ENCODE data around the gene CENPB. TPM values are rescaled to one million over a fixed set of nuclear protein-coding genes. Genes with fewer than 3 reads are reported as not detected.
"Not testable (repeated sequence)": the region's sequence is repeated elsewhere in the genome, so short reads cannot be mapped to it uniquely, and the experiment has no call there.

The CENPB gene
- total RNA-seq, 1 donor from 2014 or later, result 87.7 TPM

GRCh38 chr20:3795511-3796468 lies 9.2 kb upstream of the CENPB start, which contains the start of gene CDC25B:
TSS of gene CDC25B (plus strand) at chr20:3796310. CDS start at chr20:3796532, 222 bp downstream.
- peaks cover 23% of the 10 kb centered on the region for H3K36me3 Mint-ChIP-seq (ENCODE audit: unreplicated experiment)
- TF ChIP-seq, protein P1, sequence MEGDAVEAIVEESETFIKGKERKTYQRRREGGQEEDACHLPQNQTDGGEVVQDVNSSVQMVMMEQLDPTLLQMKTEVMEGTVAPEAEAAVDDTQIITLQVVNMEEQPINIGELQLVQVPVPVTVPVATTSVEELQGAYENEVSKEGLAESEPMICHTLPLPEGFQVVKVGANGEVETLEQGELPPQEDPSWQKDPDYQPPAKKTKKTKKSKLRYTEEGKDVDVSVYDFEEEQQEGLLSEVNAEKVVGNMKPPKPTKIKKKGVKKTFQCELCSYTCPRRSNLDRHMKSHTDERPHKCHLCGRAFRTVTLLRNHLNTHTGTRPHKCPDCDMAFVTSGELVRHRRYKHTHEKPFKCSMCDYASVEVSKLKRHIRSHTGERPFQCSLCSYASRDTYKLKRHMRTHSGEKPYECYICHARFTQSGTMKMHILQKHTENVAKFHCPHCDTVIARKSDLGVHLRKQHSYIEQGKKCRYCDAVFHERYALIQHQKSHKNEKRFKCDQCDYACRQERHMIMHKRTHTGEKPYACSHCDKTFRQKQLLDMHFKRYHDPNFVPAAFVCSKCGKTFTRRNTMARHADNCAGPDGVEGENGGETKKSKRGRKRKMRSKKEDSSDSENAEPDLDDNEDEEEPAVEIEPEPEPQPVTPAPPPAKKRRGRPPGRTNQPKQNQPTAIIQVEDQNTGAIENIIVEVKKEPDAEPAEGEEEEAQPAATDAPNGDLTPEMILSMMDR (IDR thresholded peaks at IDR 0.05), result peak; percentile 52
- H3K27ac Mint-ChIP-seq (ENCODE audit: unreplicated experiment), result peak within 1 kb of the TSS; percentile 96
- DNase-seq (ENCODE audit: extremely low spot score, unreplicated experiment), result peak; percentile 96
- peaks cover 46% of the 10 kb centered on the region for H3K4me1 Mint-ChIP-seq (ENCODE audit: unreplicated experiment)
- H3K27me3 Mint-ChIP-seq (ENCODE audit: unreplicated experiment), result no peaks in the 10 kb centered on the region
- H3K4me3 Mint-ChIP-seq (ENCODE audit: unreplicated experiment), result peak within 1 kb of the TSS; percentile 94
- H3K9me3 Mint-ChIP-seq (ENCODE audit: unreplicated experiment), result no peaks in the 10 kb centered on the region

DNA sequence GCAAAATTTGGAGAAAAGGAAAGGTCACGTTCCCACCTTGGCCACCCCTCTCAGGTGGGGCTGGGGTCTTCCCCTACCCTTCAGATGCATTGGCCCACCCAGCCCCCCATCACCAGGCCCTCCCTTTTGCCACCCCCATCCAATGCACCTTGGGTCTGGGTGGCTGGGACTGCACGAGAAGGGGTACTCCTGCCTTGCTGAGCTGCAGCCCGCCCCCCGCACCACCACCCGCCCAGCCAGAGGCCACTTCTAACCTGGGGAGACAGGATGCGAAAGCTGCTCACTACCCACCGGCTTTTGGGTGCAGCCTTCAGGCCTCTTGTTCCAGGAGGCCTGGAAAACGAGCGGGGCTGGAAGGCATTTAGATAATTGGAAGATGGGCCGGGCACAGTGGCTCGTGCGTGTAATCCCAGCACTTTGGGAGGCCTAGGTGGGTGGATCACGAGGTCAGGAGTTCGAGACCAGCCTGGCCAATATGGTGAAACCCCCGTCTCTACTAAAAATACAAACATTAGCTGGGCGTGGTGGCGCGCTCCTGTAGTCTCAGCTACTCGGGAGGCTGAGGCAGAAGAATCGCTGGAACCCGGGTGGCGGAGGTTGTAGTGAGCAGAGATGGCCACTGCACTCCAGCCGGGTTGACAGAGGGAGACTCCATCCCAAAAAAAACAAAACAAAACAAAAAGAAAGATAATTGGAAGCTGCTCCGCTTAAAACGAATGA lies 8.3 kb upstream of the CENPB start:
- TF ChIP-seq, protein P1 (IDR thresholded peaks at IDR 0.05), result no peak
- Mint-ChIP-seq H3K9me3 (ENCODE audit: unreplicated experiment) (no peaks in the 10 kb centered on the region), H3K27ac (ENCODE audit: unreplicated experiment) (peak overlapping the region; percentile 96), H3K4me1 (ENCODE audit: unreplicated experiment) (peaks cover 39% of the 10 kb centered on the region), H3K4me3 (ENCODE audit: unreplicated experiment) (peak overlapping the region; percentile 94), H3K36me3 (ENCODE audit: unreplicated experiment) (peaks cover 17% of the 10 kb centered on the region), H3K27me3 (ENCODE audit: unreplicated experiment) (no peaks in the 10 kb centered on the region)
- no peak for DNase-seq (ENCODE audit: extremely low spot score, unreplicated experiment)

GRCh38 chr20:3794168-3794567 lies 7.6 kb upstream of the CENPB start:
- H3K4me3 Mint-ChIP-seq (ENCODE audit: unreplicated experiment); H3K9me3 Mint-ChIP-seq (ENCODE audit: unreplicated experiment); DNase-seq (ENCODE audit: extremely low spot score, unreplicated experiment); H3K27me3 Mint-ChIP-seq (ENCODE audit: unreplicated experiment); H3K27ac Mint-ChIP-seq (ENCODE audit: unreplicated experiment): not testable (repeated sequence)
- peaks cover 32% of the 10 kb centered on the region for H3K4me1 Mint-ChIP-seq (ENCODE audit: unreplicated experiment)
- H3K36me3 Mint-ChIP-seq (ENCODE audit: unreplicated experiment), result peaks cover 17% of the 10 kb centered on the region

- not testable (repeated sequence) for DNase-seq (ENCODE audit: extremely low spot score, unreplicated experiment)
These were observed 2.7 kb upstream of the CENPB start for GRCh38 chr20:3789201-3789600.

DNA sequence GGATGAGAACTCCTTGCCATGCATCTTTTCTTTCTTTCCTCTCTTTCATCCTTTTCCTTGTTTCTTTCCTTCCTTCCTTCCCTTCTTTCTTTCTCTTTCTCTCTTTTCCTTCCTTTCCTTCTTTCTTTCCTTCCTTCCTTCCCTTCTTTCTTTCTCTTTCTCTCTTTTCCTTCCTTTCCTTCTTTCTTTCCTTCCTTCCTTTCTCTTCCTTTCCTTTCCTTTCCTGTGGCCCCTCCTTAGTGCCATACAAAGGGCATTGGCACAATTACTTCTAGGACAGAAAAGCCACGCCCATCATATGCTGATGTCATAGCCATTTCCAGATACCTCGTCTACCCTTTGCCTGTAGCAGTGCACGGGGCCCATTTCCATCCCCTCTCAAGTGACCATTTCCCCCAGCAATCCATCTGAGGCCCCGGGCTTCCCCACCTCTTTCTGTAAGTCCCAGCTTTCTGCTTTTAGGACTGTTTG lies 2.2 kb upstream of the CENPB start:
- Mint-ChIP-seq H3K4me1 (ENCODE audit: unreplicated experiment) (peaks cover 23% of the 10 kb centered on the region), H3K27ac (ENCODE audit: unreplicated experiment) (no peak overlapping the region), H3K9me3 (ENCODE audit: unreplicated experiment) (no peaks in the 10 kb centered on the region), H3K36me3 (ENCODE audit: unreplicated experiment) (peaks cover 2% of the 10 kb centered on the region), H3K4me3 (ENCODE audit: unreplicated experiment) (peak overlapping the region; percentile 21), H3K27me3 (ENCODE audit: unreplicated experiment) (no peaks in the 10 kb centered on the region)
- DNase-seq (ENCODE audit: extremely low spot score, unreplicated experiment), result no peak
- TF ChIP-seq, protein P1 (IDR thresholded peaks at IDR 0.05), result no peak

More at GRCh38 chr20:3789201-3789600, 2.7 kb upstream of the CENPB start:
- not testable (repeated sequence) for H3K36me3 Mint-ChIP-seq (ENCODE audit: unreplicated experiment); H3K27me3 Mint-ChIP-seq (ENCODE audit: unreplicated experiment); H3K9me3 Mint-ChIP-seq (ENCODE audit: unreplicated experiment); H3K27ac Mint-ChIP-seq (ENCODE audit: unreplicated experiment); H3K4me3 Mint-ChIP-seq (ENCODE audit: unreplicated experiment)
- H3K4me1 Mint-ChIP-seq (ENCODE audit: unreplicated experiment), result peaks cover 21% of the 10 kb centered on the region
